ENCODE measurements around the gene PPARA. TPM values are rescaled to one million over a fixed set of nuclear protein-coding genes. Genes with fewer than 3 reads are reported as not detected.

PPARA gene
- total RNA-seq, 4 donors from 2014 or later = 26.9 to 41.9 (median 37.4) TPM

GRCh38 chr22:46169628-46170027 lies 19.3 kb downstream of the PPARA start:
- TF ChIP-seq CTCF (IDR thresholded peaks at IDR 0.05) = no peak
- no peak for TF ChIP-seq POLR2A (IDR thresholded peaks at IDR 0.05)
- no peaks in the 10 kb centered on the region for H3K27me3 ChIP-seq
- WGBS, 2 donors = 75 to 78% methylated on average over 1 of the region's 1 CpG
- H3K27ac ChIP-seq = no peak overlapping the region
- H3K4me1 ChIP-seq = peaks cover 7 to 14% of the 10 kb centered on the region in 2 donors
- intact Hi-C loops (cut with DNase I) = no loop called here
- DNase-seq = no peak
- H3K4me3 ChIP-seq (replicated peaks in 1 of 3) = no peak overlapping the region
- no peaks in the 10 kb centered on the region for H3K9me3 ChIP-seq
- no peaks in the 10 kb centered on the region for H3K36me3 ChIP-seq

- no peak overlapping the region for H3K4me3 ChIP-seq (replicated peaks in 1 of 3)
- no peaks in the 10 kb centered on the region for H3K36me3 ChIP-seq
- H3K4me1 ChIP-seq = peaks cover 7 to 14% of the 10 kb centered on the region in 2 donors
- DNase-seq = no peak
- intact Hi-C loops (cut with DNase I) = no loop called here
- no peaks in the 10 kb centered on the region for H3K27me3 ChIP-seq
- no peaks in the 10 kb centered on the region for H3K9me3 ChIP-seq
- no peak overlapping the region for H3K27ac ChIP-seq
- TF ChIP-seq CTCF (IDR thresholded peaks at IDR 0.05) (no peak), POLR2A (IDR thresholded peaks at IDR 0.05) (no peak)
- WGBS, 2 donors = 86 to 95% methylated on average over 5 to 8 of the region's 8 CpGs
Measured at GRCh38 chr22:46171940-46172339, 21.6 kb downstream of the PPARA start.

GRCh38 chr22:46172522-46173110 lies 22.3 kb downstream of the PPARA start:
- no peak for DNase-seq
- H3K27ac ChIP-seq = no peak overlapping the region
- H3K27me3 ChIP-seq = no peaks in the 10 kb centered on the region
- H3K9me3 ChIP-seq = no peaks in the 10 kb centered on the region
- intact Hi-C loops (cut with DNase I) = no loop called here
- TF ChIP-seq CTCF (IDR thresholded peaks at IDR 0.05) (no peak), POLR2A (IDR thresholded peaks at IDR 0.05) (no peak)
- no peak overlapping the region for H3K4me3 ChIP-seq (replicated peaks in 1 of 3)
- H3K36me3 ChIP-seq = no peaks in the 10 kb centered on the region
- WGBS, 2 donors = 91% methylated on average over 11 of the region's 11 CpGs
- H3K4me1 ChIP-seq = peaks cover 7 to 14% of the 10 kb centered on the region in 2 donors

- 81 to 86% methylated on average over 3 of the region's 3 CpGs for WGBS, 2 donors
- intact Hi-C loops (cut with DNase I) = no loop called here
- TF ChIP-seq CTCF (IDR thresholded peaks at IDR 0.05) (no peak), POLR2A (IDR thresholded peaks at IDR 0.05) (no peak)
- Histone ChIP-seq H3K4me3 (replicated peaks in 1 of 3) (no peak overlapping the region), H3K4me1 (peaks cover 7 to 14% of the 10 kb centered on the region in 2 donors), H3K27me3 (no peaks in the 10 kb centered on the region), H3K9me3 (no peaks in the 10 kb centered on the region), H3K27ac (no peak overlapping the region), H3K36me3 (no peaks in the 10 kb centered on the region)
- no peak for DNase-seq
Measured at GRCh38 chr22:46173152-46173551, 22.8 kb downstream of the PPARA start.

- Histone ChIP-seq H3K27me3 (no peaks in the 10 kb centered on the region), H3K4me1 (peaks cover 7 to 13% of the 10 kb centered on the region in 2 donors), H3K4me3 (replicated peaks in 1 of 3) (no peak overlapping the region), H3K9me3 (no peaks in the 10 kb centered on the region), H3K36me3 (peaks cover 0 to 8% of the 10 kb centered on the region in 2 donors), H3K27ac (no peak overlapping the region)
- DNase-seq = no peak
- no peak for TF ChIP-seq POLR2A (IDR thresholded peaks at IDR 0.05)
- TF ChIP-seq CTCF (IDR thresholded peaks at IDR 0.05) = no peak
- intact Hi-C loops (cut with DNase I) = no loop called here
- 92 to 95% methylated on average over 5 of the region's 5 CpGs for WGBS, 2 donors
Measured at GRCh38 chr22:46175631-46176030, 25.3 kb downstream of the PPARA start.
